Activated CD8-positive, alpha-beta memory T cell treated with anti-CD3 and anti-CD28 coated beads, Interleukin-2, amount 10 ng/mL, durations not matched to agents 7 days and 5 days (primary cell): Measurements from ENCODE around the gene CYB5RL. TPM values are rescaled to one million over a fixed set of nuclear protein-coding genes. Genes with fewer than 3 reads are reported as not detected.
A peak's percentile ranks its signal among the peaks of the same experiment; 100 is the strongest.

Experiments
- ATAC-seq: fragments of 150-1000 bp; cut with Tn5 transposase; one replicate; pipeline ENCODE4 v1.10.0; 2021; ENCODE audit warnings: moderate library complexity
- CTCF ChIA-PET: fragments of 350-600 bp; sonication (Branson Sonifier 250); formaldehyde crosslinking; loops from one replicate; lab custom pipeline; 2021; ENCODE audit warnings: antibody characterized with exemption; lab: Charles Lee
- DNase-seq: peaks from one replicate; pipeline ENCODE4 v3.0.0-alpha.2; 2020
- H3K27ac Mint-ChIP-seq: one replicate; pipeline ENCODE4 v1.8.0; 2021; ENCODE audit warnings: mild to moderate bottlenecking, mixed read lengths
- H3K27me3 Mint-ChIP-seq: one replicate; pipeline ENCODE4 v1.8.0; 2021; ENCODE audit warnings: mixed read lengths
- H3K36me3 Mint-ChIP-seq: one replicate; pipeline ENCODE4 v1.8.0; 2021; ENCODE audit warnings: mild to moderate bottlenecking, mixed read lengths
- H3K4me1 Mint-ChIP-seq: one replicate; pipeline ENCODE4 v1.8.0; 2021; ENCODE audit warnings: mixed read lengths
- H3K4me3 Mint-ChIP-seq: one replicate; pipeline ENCODE4 v1.8.0; 2021; ENCODE audit warnings: mild to moderate bottlenecking, moderate library complexity, mixed read lengths
- H3K9me3 Mint-ChIP-seq: one replicate; pipeline ENCODE4 v1.8.0; 2022; ENCODE audit warnings: low read depth, mixed read lengths
- total RNA-seq, 2 experiments: library from RNA; stranded (reverse); gene quantifications; one replicate each; pipeline ENCODE4 v1.2.3, GENCODE V29; 2021

The CYB5RL gene, protein sequence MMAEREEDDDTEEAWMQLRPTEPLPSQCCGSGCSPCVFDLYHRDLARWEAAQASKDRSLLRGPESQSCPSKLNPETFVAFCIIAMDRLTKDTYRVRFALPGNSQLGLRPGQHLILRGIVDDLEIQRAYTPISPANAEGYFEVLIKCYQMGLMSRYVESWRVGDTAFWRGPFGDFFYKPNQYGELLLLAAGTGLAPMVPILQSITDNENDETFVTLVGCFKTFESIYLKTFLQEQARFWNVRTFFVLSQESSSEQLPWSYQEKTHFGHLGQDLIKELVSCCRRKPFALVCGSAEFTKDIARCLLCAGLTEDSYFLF
- total RNA-seq = 10 to 100 TPM; 14.5 to 17.0 TPM

DNA sequence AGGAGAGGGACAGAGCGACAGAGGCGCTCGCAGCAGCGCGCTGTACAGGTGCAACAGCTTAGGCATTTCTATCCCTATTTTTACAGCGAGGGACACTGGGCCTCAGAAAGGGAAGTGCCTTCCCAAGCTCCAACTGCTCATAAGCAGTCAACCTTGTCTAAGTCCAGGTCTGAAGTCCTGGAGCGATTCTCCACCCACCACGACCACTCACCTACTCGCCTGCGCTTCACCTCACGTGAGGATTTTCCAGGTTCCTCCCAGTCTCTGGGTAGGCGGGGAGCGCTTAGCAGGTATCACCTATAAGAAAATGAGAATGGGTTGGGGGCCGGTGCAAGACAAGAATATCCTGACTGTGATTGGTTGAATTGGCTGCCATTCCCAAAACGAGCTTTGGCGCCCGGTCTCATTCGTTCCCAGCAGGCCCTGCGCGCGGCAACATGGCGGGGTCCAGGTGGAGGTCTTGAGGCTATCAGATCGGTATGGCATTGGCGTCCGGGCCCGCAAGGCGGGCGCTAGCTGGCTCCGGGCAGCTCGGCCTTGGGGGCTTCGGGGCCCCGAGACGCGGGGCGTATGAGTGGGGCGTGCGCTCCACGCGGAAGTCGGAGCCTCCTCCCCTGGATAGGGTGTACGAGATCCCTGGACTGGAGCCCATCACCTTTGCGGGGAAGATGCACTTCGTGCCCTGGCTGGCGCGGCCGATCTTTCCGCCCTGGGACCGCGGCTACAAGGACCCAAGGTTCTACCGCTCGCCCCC lies at the start of gene CYB5RL, which contains the start of gene MRPL37:
CYB5RL (minus strand) TSS at position 266 of the 754 bp plus-strand sequence. CDS start 4,414 bp downstream, outside the sequence.
MRPL37 (plus strand) TSS at position 403 of the 754 bp plus-strand sequence; CDS start at position 480, 77 bp downstream.
- Mint-ChIP-seq H3K27ac (peak within 1 kb of the TSS; percentile 83), H3K27me3 (no peaks in the 10 kb centered on the region), H3K4me1 (peaks cover 34% of the 10 kb centered on the region), H3K36me3 (peaks cover 6% of the 10 kb centered on the region), H3K9me3 (no peaks in the 10 kb centered on the region), H3K4me3 (peak within 1 kb of the TSS; percentile 92)
- CTCF ChIA-PET = interaction anchor here (1.3 to 6.0 kb wide), 6 partner anchors 18 to 299 kb away, joined by 3 to 27 read pairs (median 6); no protein-coding TSS in a partner anchor
- peak; percentile 95 for DNase-seq
- ATAC-seq = peak; percentile 98

DNA sequence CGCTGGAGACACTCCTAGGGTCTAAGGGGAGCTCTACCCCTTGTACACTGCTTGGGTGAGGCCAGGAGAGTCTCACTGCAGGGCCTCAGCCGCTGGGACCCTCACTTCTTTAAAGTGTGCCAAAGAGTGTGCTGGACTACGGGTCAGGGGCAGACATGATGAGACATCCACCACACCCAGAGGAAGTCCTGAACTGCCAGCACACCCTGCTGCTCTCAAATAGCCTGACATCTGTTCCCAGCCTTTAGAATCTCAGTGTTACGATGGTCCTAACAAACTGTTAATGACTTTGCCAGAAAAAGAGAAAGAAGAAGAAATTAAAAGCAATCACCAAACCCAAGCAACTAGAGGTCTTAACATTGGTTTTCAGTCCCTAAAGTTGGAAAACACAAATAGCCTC lies 49.1 kb upstream of the CYB5RL start:
- CTCF ChIA-PET = no interaction called here
- DNase-seq (no peak), ATAC-seq (no peak)
- Mint-ChIP-seq H3K27me3 (no peaks in the 10 kb centered on the region), H3K27ac (peak overlapping the region; percentile 16), H3K9me3 (no peaks in the 10 kb centered on the region), H3K4me1 (peaks cover 4% of the 10 kb centered on the region), H3K4me3 (no peak overlapping the region), H3K36me3 (peaks cover 3% of the 10 kb centered on the region)

DNA sequence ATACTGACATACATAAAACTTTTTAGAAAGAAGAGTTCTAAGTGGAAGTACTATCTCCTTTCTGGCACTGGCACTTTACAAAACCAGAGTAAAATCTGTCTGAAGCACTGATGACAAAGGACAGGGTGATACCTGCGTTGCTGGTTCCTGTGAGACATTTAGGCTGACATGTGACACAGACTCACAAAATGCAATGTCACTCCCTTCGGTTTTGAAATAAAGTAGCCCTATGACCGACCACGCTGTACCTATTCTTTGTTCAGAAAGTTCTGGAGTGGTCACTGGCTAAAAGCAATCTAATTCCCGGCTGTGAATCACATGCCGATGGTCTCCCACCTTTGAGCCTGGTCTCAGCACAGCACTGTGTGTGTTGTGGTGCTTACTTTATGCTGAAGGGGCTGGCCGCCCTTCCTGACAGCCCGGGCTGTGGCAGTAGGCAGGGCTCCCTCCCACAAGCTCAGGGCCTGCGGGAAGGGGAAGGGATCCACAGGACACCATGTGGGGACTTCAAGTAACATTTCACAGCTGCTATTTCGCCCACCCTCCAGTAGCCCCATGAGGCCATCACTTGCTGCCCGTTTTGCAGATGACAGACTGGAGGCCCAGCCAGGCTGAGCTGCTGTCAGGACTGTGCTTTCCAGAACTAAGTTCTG lies 48.2 kb upstream of the CYB5RL start:
- no peaks in the 10 kb centered on the region for H3K27me3 Mint-ChIP-seq
- H3K9me3 Mint-ChIP-seq = no peaks in the 10 kb centered on the region
- DNase-seq (no peak), ATAC-seq (no peak)
- H3K27ac Mint-ChIP-seq = no peak overlapping the region
- CTCF ChIA-PET = no interaction called here
- peaks cover 2% of the 10 kb centered on the region for H3K4me1 Mint-ChIP-seq
- H3K36me3 Mint-ChIP-seq = peaks cover 4% of the 10 kb centered on the region
- H3K4me3 Mint-ChIP-seq = no peak overlapping the region

DNA sequence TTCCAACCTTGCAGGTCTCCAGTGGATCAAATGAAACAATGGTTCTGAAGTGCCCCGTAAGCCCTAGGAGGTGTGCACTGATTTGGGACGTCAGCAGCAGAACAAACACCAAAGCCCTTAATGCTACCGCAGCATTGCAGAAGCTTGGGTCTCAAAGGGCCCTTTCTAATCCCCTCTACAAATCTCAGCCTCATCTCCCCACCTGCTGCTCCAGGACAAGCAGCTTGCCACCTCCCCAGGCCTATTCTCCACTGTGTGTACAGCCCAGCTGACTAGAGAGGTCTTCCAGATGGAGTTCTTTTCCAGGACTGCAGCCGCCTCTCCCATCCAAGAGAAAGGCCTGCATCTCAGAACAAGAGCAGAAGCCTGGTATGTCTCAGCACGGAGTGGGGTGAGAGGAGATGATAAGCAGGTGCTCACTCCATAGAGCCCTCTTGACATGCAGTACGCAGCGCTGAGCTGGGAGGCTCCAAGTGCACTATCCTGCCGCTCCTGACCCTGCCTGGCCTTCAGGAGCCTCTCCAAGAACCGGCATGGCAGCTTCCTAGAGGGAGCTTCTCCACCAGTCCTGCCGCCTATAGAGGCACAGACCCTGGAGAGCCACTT lies 46.4 kb upstream of the CYB5RL start:
- Mint-ChIP-seq H3K27ac (no peak overlapping the region), H3K9me3 (no peaks in the 10 kb centered on the region), H3K36me3 (peaks cover 6% of the 10 kb centered on the region), H3K27me3 (no peaks in the 10 kb centered on the region), H3K4me3 (no peak overlapping the region), H3K4me1 (peaks cover 2% of the 10 kb centered on the region)
- DNase-seq = no peak
- no peak for ATAC-seq
- CTCF ChIA-PET = interaction anchor here (0.7 kb wide), 1 partner anchor 19 kb away, joined by 3 read pairs; no protein-coding TSS in a partner anchor

DNA sequence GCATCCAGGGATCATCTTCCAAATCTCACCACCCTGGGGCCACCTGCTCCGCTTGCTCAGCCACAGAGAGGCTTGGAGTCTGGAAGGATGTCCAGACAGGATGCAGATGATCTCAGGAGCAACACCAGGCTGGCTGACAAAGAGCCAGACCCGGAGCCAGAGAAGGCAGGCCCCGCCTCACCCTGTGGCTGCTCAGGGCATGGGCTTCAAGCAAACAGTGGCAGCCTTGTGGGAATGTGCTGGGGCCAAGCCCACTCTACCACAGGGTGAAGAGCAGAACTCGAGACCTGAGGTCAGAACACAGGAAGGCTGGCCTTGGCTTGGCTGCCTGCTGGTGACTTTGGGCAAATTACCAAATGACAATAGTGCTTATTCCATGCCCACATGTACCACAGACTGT lies 45.7 kb upstream of the CYB5RL start:
- CTCF ChIA-PET = no interaction called here
- ATAC-seq (no peak), DNase-seq (no peak)
- H3K27ac Mint-ChIP-seq = no peak overlapping the region
- H3K36me3 Mint-ChIP-seq = peaks cover 6% of the 10 kb centered on the region
- no peaks in the 10 kb centered on the region for H3K9me3 Mint-ChIP-seq
- peaks cover 2% of the 10 kb centered on the region for H3K4me1 Mint-ChIP-seq
- H3K27me3 Mint-ChIP-seq = no peaks in the 10 kb centered on the region
- no peak overlapping the region for H3K4me3 Mint-ChIP-seq

DNA sequence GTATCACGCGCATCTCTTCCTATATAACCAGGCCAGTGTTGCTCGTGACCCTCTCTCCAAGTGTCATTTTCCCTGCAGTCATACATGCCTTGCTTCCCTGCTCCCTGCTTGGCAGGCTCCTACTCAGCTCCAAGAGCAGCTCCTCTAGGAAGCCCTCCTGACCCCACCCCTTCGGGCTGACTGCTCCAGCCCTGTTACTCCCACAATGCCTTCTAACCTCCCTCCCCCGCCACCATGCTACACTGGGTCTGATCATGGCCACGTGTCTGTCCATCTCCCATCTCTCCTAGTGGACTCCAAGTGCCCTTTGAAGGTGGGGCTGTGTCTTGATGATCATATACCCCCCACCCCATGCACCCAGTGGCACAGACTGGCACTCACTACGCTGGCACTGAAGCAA lies 44.8 kb upstream of the CYB5RL start:
- CTCF ChIA-PET = no interaction called here
- ATAC-seq = no peak
- H3K9me3 Mint-ChIP-seq = no peaks in the 10 kb centered on the region
- H3K4me3 Mint-ChIP-seq = no peak overlapping the region
- no peak for DNase-seq
- peaks cover 6% of the 10 kb centered on the region for H3K36me3 Mint-ChIP-seq
- no peaks in the 10 kb centered on the region for H3K27me3 Mint-ChIP-seq
- H3K4me1 Mint-ChIP-seq = peaks cover 2% of the 10 kb centered on the region
- no peak overlapping the region for H3K27ac Mint-ChIP-seq

DNA sequence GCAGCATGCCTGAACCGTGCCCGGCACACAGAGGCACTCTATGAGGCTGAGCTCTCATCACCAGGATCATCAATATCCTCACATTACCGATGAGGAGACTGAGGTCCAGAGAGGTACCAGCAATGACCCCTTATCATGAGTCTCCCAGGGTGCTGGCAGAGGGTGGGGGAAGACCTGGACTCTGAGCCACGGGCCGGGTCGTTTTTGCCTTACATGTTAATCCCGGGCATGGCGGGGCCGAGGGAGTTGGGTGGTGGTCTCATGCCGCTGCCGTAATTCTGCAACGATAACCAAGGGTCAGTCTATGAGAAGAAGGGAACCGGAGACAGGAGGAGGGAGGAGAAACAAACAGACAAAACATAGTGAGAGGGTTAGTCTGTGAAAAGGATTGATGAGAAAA lies 43.2 kb upstream of the CYB5RL start:
- ATAC-seq (no peak), DNase-seq (no peak)
- H3K36me3 Mint-ChIP-seq = peaks cover 6% of the 10 kb centered on the region
- no peaks in the 10 kb centered on the region for H3K27me3 Mint-ChIP-seq
- H3K9me3 Mint-ChIP-seq = no peaks in the 10 kb centered on the region
- CTCF ChIA-PET = no interaction called here
- H3K4me1 Mint-ChIP-seq = no peaks in the 10 kb centered on the region
- H3K4me3 Mint-ChIP-seq = no peak overlapping the region
- peak overlapping the region; percentile 7 for H3K27ac Mint-ChIP-seq

DNA sequence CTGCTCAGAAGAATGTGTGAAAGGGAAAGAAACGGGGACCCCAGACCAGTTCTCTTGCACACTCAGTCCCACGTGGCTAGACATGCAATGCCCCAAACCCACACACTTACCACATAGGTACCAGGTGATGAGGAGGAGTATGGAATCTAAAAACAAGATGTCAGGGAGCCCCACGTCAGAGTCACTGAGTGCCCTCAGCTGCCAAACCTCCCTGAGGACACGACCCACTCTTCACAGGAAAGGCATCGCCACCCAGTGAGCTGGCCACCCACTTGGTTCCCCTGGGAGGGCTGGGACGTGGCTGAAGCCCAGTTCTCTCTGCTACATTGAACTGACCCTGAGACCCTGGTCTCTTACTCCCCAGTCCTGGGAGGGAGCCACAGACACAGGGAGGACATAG lies 41.5 kb upstream of the CYB5RL start:
- no peak overlapping the region for H3K27ac Mint-ChIP-seq
- ATAC-seq (no peak), DNase-seq (no peak)
- H3K27me3 Mint-ChIP-seq = no peaks in the 10 kb centered on the region
- H3K4me1 Mint-ChIP-seq = no peaks in the 10 kb centered on the region
- H3K36me3 Mint-ChIP-seq = peaks cover 18% of the 10 kb centered on the region
- CTCF ChIA-PET = no interaction called here
- H3K4me3 Mint-ChIP-seq = no peak overlapping the region
- no peaks in the 10 kb centered on the region for H3K9me3 Mint-ChIP-seq

DNA sequence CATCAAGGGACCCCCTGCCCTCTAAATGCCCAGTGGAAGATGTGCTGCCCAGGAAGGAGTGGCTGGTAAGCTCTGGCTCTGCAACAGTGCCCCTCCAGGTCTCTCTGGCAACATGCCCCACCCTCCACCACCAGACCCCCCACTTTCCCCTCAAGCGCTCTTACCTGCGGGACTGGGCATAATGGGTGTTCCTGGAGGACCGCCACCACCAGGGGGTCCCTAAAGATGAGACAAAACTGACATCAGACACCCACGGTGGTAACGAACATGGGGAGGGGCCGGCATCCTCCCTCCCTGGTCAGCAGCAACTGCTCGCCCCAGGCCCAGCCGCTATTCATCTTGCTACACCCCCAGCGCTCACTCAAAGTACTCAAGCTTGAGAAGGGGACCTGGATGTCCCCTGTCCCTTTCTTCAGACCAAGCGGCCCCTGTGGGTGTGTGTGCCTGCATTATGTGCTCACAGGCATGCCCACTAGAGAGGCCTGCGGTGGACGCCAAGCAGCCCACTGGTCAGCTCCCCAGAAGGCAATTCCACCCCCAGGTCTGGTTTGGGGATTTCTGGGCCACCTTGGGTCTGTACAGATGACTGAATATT lies 41.0 kb upstream of the CYB5RL start:
- Mint-ChIP-seq H3K27me3 (no peaks in the 10 kb centered on the region), H3K4me3 (no peak overlapping the region), H3K36me3 (peaks cover 19% of the 10 kb centered on the region), H3K27ac (no peak overlapping the region), H3K4me1 (no peaks in the 10 kb centered on the region), H3K9me3 (no peaks in the 10 kb centered on the region)
- DNase-seq (no peak), ATAC-seq (no peak)
- CTCF ChIA-PET = no interaction called here

DNA sequence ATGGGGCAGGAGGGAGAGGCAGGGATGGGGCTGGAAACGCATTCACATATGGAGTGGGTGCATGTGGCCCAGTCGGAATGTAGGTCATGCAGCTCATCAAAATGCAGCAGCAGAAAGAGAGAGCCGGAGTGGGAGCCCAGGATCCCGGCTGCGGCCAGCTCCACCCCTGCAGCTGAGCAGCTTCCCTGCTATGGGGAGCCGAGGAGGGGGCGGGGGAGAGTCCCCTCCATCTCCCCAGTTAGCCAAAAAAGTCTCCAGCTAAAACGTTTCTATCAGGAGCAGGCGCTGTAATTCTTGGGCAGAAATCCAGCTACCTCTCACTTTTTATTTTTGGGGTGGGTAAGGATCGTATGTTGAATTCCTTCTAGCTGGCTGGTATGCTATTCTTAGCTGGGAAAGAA lies 39.8 kb upstream of the CYB5RL start:
- no peak overlapping the region for H3K27ac Mint-ChIP-seq
- peaks cover 4% of the 10 kb centered on the region for H3K4me1 Mint-ChIP-seq
- no peak overlapping the region for H3K4me3 Mint-ChIP-seq
- DNase-seq = no peak
- no peak for ATAC-seq
- CTCF ChIA-PET = no interaction called here
- peaks cover 24% of the 10 kb centered on the region for H3K36me3 Mint-ChIP-seq
- H3K27me3 Mint-ChIP-seq = no peaks in the 10 kb centered on the region
- H3K9me3 Mint-ChIP-seq = no peaks in the 10 kb centered on the region

DNA sequence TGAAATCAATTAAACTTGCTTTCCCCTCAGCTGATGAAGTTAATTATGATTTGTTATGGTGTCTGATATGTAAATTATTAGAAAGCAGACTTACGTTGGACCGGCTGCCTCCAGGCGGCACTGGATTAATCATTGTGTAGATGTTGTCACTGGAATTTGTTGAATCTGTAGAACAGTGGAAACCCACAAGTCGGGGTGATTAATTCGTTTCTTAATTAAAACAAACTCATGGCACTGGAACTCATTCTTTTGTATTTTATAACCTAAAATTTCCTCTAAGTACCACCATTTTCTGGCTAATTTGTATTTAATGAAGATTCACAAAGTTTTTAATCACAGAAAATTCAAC lies 39.2 kb upstream of the CYB5RL start:
- H3K4me3 Mint-ChIP-seq = no peak overlapping the region
- H3K27me3 Mint-ChIP-seq = no peaks in the 10 kb centered on the region
- ATAC-seq = no peak
- H3K4me1 Mint-ChIP-seq = peaks cover 8% of the 10 kb centered on the region
- no peak overlapping the region for H3K27ac Mint-ChIP-seq
- H3K9me3 Mint-ChIP-seq = no peaks in the 10 kb centered on the region
- CTCF ChIA-PET = no interaction called here
- peaks cover 28% of the 10 kb centered on the region for H3K36me3 Mint-ChIP-seq
- no peak for DNase-seq

DNA sequence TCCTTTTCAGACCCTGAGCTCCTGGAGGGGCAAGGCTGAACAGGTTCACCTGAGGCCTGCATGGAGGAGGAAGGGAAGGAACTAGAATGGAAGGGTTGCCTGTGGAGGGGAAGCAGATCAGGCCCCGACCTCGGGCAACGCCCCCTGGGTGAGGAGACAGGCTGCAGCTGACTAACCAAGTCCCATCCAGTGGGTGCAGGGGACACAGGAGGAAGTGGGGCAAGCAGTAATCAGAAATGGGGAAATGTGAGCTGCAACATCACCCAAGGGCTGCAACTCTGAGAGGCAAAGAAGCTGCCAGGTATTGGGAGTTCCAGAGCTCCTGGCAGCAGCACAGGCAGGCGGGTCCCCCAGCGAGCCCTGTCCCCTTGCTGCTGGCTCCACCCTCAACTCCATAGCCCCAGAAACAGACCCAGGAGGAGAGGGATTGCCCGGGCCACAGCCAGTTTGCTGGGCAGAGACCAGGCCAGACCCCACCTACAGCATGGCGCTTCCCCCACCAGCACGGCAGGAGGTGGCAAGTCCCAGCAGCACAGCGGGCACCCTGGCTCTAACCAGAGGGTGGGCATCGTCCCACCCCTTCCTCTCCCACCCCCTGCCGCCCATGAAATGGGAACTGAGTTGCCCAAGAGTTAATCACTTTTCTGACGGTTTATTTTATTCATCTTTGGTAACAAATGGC lies 38.7 kb upstream of the CYB5RL start:
- H3K4me1 Mint-ChIP-seq = peaks cover 8% of the 10 kb centered on the region
- CTCF ChIA-PET = no interaction called here
- ATAC-seq = no peak
- H3K36me3 Mint-ChIP-seq = peaks cover 28% of the 10 kb centered on the region
- no peak overlapping the region for H3K27ac Mint-ChIP-seq
- H3K9me3 Mint-ChIP-seq = no peaks in the 10 kb centered on the region
- no peak overlapping the region for H3K4me3 Mint-ChIP-seq
- no peaks in the 10 kb centered on the region for H3K27me3 Mint-ChIP-seq
- no peak for DNase-seq
